GM12878 (cell line): ENCODE data around the gene LEMD2.

Experiments used
- HDAC6 ChIP-seq: fragments of 200-600 bp; sonication (generic); IDR thresholded peaks from one replicate; pipeline ENCODE4 v1.8.0; 2017; ENCODE audit warnings: antibody characterized with exemption; ENCODE audit not compliant: unreplicated experiment
- SMC3 ChIP-seq: IDR thresholded peaks from 2 replicates; pipeline ENCODE4 v1.6.1; 2011; ENCODE audit warnings: low read length, improper control_type of control experiment, borderline replicate concordance
- USF2 ChIP-seq: IDR thresholded peaks from 2 replicates; pipeline ENCODE4 v1.6.1; 2011; ENCODE audit warnings: low read depth, low read length, improper control_type of control experiment, borderline replicate concordance
- YY1 ChIP-seq: IDR thresholded peaks from 2 replicates; pipeline ENCODE4 v1.6.1; 2011; ENCODE audit warnings: low read depth, mild to moderate bottlenecking, low read length

GRCh38 chr6:33770833-33771145 lies 18.1 kb downstream of the LEMD2 start:
- TF ChIP-seq USF2 (no peak), YY1 (no peak), HDAC6 (no peak), SMC3 (no peak)
